ENCODE data around the gene SMIM7.

DNA sequence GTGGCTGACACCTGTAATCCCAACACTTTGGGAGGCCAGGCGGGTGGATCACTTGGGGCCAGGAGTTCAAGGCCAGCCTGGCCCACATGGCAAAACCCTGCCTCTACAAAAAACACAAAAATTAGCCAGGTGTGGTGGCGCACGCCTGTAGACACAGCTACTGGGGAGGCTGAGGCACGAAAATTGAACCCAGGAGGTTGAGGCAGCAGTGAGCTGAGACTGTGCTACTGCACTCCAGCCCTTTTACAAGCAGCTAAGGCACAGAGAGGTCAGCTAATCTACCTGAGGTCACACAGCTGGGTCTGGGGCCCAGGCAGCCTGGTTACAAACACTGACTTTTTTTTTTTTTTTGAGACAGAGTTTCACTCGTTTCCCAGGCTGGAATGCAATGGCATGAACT, 59.1 kb downstream of the SMIM7 start:
- TF ChIP-seq, protein P1, sequence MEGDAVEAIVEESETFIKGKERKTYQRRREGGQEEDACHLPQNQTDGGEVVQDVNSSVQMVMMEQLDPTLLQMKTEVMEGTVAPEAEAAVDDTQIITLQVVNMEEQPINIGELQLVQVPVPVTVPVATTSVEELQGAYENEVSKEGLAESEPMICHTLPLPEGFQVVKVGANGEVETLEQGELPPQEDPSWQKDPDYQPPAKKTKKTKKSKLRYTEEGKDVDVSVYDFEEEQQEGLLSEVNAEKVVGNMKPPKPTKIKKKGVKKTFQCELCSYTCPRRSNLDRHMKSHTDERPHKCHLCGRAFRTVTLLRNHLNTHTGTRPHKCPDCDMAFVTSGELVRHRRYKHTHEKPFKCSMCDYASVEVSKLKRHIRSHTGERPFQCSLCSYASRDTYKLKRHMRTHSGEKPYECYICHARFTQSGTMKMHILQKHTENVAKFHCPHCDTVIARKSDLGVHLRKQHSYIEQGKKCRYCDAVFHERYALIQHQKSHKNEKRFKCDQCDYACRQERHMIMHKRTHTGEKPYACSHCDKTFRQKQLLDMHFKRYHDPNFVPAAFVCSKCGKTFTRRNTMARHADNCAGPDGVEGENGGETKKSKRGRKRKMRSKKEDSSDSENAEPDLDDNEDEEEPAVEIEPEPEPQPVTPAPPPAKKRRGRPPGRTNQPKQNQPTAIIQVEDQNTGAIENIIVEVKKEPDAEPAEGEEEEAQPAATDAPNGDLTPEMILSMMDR (IDR thresholded peaks at IDR 0.05) = no peak
- TF ChIP-seq EZH2phosphoT487 (IDR thresholded peaks at IDR 0.05) = no peak
